Endothelial cell of umbilical vein (primary cell): ENCODE results near the gene ZNF791. TPM values are rescaled to one million over a fixed set of nuclear protein-coding genes. Genes with fewer than 3 reads are reported as not detected.

Source experiments
- BruUV-seq: library from RNA; stranded (reverse); fragments of 400-500 nt; replicated peaks from 2 replicates; lab custom pipeline; 2021; lab: Mats Ljungman, UMichigan
- CTCF ChIA-PET: fragments of 300-600, 350-600 bp; sonication (Branson Sonifier 250); formaldehyde crosslinking; loops from one replicate; lab custom pipeline; 2021; ENCODE audit warnings: antibody characterized with exemption, inconsistent platforms; lab: Charles Lee
- POLR2A ChIA-PET: fragments of 300-600, 350-600 bp; sonication (Branson Sonifier 250); formaldehyde crosslinking; loops from one replicate; lab custom pipeline; 2021; ENCODE audit warnings: antibody characterized with exemption, inconsistent platforms; lab: Charles Lee
- DNase-seq: peaks from one replicate; pipeline ENCODE4 v3.0.0-alpha.2; 2011; ENCODE audit warnings: low read depth, low spot score
- FAIRE-seq: peaks from 2 replicates; lab custom pipeline; 2011; peaks lifted over from hg19 to GRCh38; lab: Jason Lieb, UNC
- H2AFZ ChIP-seq: 2 replicates; pipeline ENCODE4 v1.6.0; 2012; ENCODE audit warnings: low read depth, low read length, control low read depth, inconsistent platforms
- H3K27ac ChIP-seq: 2 replicates; pipeline ENCODE4 v1.5.1; 2011; ENCODE audit warnings: low read depth, mild to moderate bottlenecking, control low read depth, low read length, moderate library complexity; ENCODE audit not compliant: insufficient read depth
- H3K27me3 ChIP-seq, 2 experiments: 2 replicates each; pipeline versions ENCODE4 v1.6.0 to v1.6.1; 2011; ENCODE audit warnings: low read length in 2 of 2, mixed read lengths in 1 of 2; ENCODE audit not compliant: control insufficient read depth in 2 of 2, insufficient read depth in 2 of 2
- H3K36me3 ChIP-seq, 2 experiments: 2 replicates in 1 of 2; 3 replicates in 1 of 2; pipeline ENCODE4 v1.5.1; 2011; ENCODE audit warnings: low read length in 2 of 2, mild to moderate bottlenecking in 1 of 2, moderate library complexity in 1 of 2; ENCODE audit not compliant: control insufficient read depth in 2 of 2, insufficient read depth in 2 of 2; ENCODE audit errors: extremely low read depth in 1 of 2
- H3K4me1 ChIP-seq: 3 replicates; pipeline ENCODE4 v1.5.1; 2011; ENCODE audit warnings: mild to moderate bottlenecking, low read length; ENCODE audit not compliant: control insufficient read depth, insufficient read depth; ENCODE audit errors: extremely low read depth
- H3K4me2 ChIP-seq: 2 replicates; pipeline ENCODE4 v1.6.1; 2011; ENCODE audit warnings: low read length, control low read depth, mixed read lengths; ENCODE audit not compliant: insufficient read depth
- H3K4me3 ChIP-seq, 3 experiments: fragments of 200-600 bp in 1 of 3; sonication (generic), shearing (Covaris generic) in 1 of 3; replicated peaks in 1 of 3; 2 replicates each; pipeline ENCODE4 v1.5.1; 2011 to 2016; ENCODE audit warnings: control low read depth in 3 of 3, low read length in 3 of 3, mild to moderate bottlenecking in 2 of 3, inconsistent platforms in 1 of 3, low read depth in 1 of 3, moderate library complexity in 1 of 3; ENCODE audit not compliant: insufficient read depth in 1 of 3
- H3K79me2 ChIP-seq: 2 replicates; pipeline ENCODE4 v1.6.0; 2012; ENCODE audit warnings: low read length, inconsistent platforms; ENCODE audit not compliant: control insufficient read depth, insufficient read depth
- H3K9ac ChIP-seq: replicated peaks from 2 replicates; pipeline ENCODE3; 2011; ENCODE audit warnings: low read length, control low read depth; ENCODE audit not compliant: insufficient read depth; ENCODE audit errors: extremely low read depth
- H3K9me1 ChIP-seq: replicated peaks from 3 replicates; pipeline ENCODE4 v1.6.0; 2011; ENCODE audit warnings: mild to moderate bottlenecking, low read length; ENCODE audit not compliant: control insufficient read depth, insufficient read depth; ENCODE audit errors: extremely low read depth
- H3K9me3 ChIP-seq: replicated peaks from 2 replicates; pipeline ENCODE4 v1.5.1; 2012; ENCODE audit warnings: low read length, inconsistent platforms; ENCODE audit not compliant: control insufficient read depth, insufficient read depth
- H4K20me1 ChIP-seq: replicated peaks from 2 replicates; pipeline ENCODE3; 2011; ENCODE audit warnings: mild to moderate bottlenecking, low read length; ENCODE audit not compliant: control insufficient read depth, insufficient read depth; ENCODE audit errors: extremely low read depth
- CTCF ChIP-seq, 2 donors: IDR thresholded peaks; 1 replicate in 1 of 2; 2 replicates in 1 of 2; pipeline ENCODE4 v1.5.1; 2011; ENCODE audit warnings: low read length in 2 of 2, mild to moderate bottlenecking in 2 of 2, moderate library complexity in 2 of 2, control low read depth in 1 of 2, inconsistent platforms in 1 of 2, low read depth in 1 of 2; ENCODE audit not compliant: insufficient read depth in 1 of 2; ENCODE audit errors: extremely low read depth in 1 of 2
- EZH2 ChIP-seq: IDR thresholded peaks from 2 replicates; pipeline ENCODE4 v1.6.1; 2012; ENCODE audit warnings: borderline replicate concordance, low read depth, mild to moderate bottlenecking, moderate library complexity, low read length, inconsistent platforms; ENCODE audit not compliant: severe bottlenecking
- FOS ChIP-seq: IDR thresholded peaks from 2 replicates; pipeline ENCODE4 v1.6.1; 2011; ENCODE audit warnings: mild to moderate bottlenecking, low read length, moderate library complexity, borderline replicate concordance; ENCODE audit not compliant: insufficient read depth
- GATA2 ChIP-seq: IDR thresholded peaks from 2 replicates; pipeline ENCODE4 v1.7.0; 2011; ENCODE audit warnings: low read depth, mild to moderate bottlenecking, moderate library complexity, mixed read lengths, low read length; ENCODE audit not compliant: insufficient read length, insufficient read depth
- JUN ChIP-seq: IDR thresholded peaks from 2 replicates; pipeline ENCODE4 v1.6.1; 2011; ENCODE audit warnings: borderline replicate concordance, low read depth; ENCODE audit not compliant: insufficient read length, insufficient read depth
- MAX ChIP-seq: IDR thresholded peaks from 2 replicates; pipeline ENCODE4 v1.6.1; 2011; ENCODE audit not compliant: insufficient read depth, insufficient read length
- MYC ChIP-seq: IDR thresholded peaks from one replicate; pipeline ENCODE4 v1.6.1; 2011; ENCODE audit warnings: mild to moderate bottlenecking, low read depth, low read length
- POLR2A ChIP-seq: IDR thresholded peaks from 2 replicates; pipeline ENCODE4 v1.6.1; 2012; ENCODE audit warnings: low read depth, mild to moderate bottlenecking, control low read depth, low read length
- POLR2AphosphoS5 ChIP-seq: IDR thresholded peaks from 2 replicates; pipeline ENCODE4 v1.6.1; 2012; ENCODE audit warnings: low read depth, mild to moderate bottlenecking, control low read depth, low read length, moderate library complexity; ENCODE audit not compliant: insufficient read depth
- dilution Hi-C: fragments of 300-500 bp; cut with MboI; formaldehyde crosslinking; loops from one replicate; pipeline ENCODE4 v1.15.0; 2019; ENCODE audit warnings: low sequenced_read_pairs; ENCODE audit not compliant: extremely low pct_ligation_motif_present
- intact Hi-C: fragments of 100-400 bp; cut with micrococcal nuclease; formaldehyde crosslinking; loops from one replicate; pipeline ENCODE4 v1.10.0; 2022
- polyA plus RNA-seq, 4 experiments: library from polyadenylated mRNA; depleted of rRNA in 3 of 4; stranded (reverse) in 3 of 4; unstranded in 1 of 4; fragments of >200 nt; gene quantifications; 2 replicates each; pipeline versions ENCODE4 v1.2.1 to v1.2.3, GENCODE V29; 2011 to 2012; ENCODE audit warnings: missing spikeins in 1 of 4
- total RNA-seq: library from RNA; stranded (reverse); gene quantifications from 2 replicates; pipeline ENCODE4 v1.2.3, GENCODE V29; 2021

Gene ZNF791
- total and polyA plus RNA-seq, 2 donors (not counting 3 experiments of a cell fraction or from before 2014, with no cell fraction given): 8.3 to 21.8 TPM

GRCh38 chr19:12668346-12668745 is 57.6 kb downstream of the ZNF791 start:
- H3K9ac ChIP-seq: peak overlapping the region; percentile 90
- BruUV-seq: no TSS peak
- DNase-seq: no peak
- CTCF ChIA-PET: interaction anchor here (1.0 to 1.6 kb wide), 2 partner anchors 17 to 577 kb away, joined by 3 to 5 read pairs; no protein-coding TSS in a partner anchor
- intact Hi-C loops: loop anchor here (5.0 kb wide), 2 partner anchors 506 to 746 kb away; partner anchors contain the start of gene ZNF136
- H3K27me3 ChIP-seq: no peaks in the 10 kb centered on the region
- no peaks in the 10 kb centered on the region for H3K9me3 ChIP-seq
- H3K9me1 ChIP-seq: no peaks in the 10 kb centered on the region
- POLR2A ChIA-PET: no interaction called here
- H3K4me2 ChIP-seq: peak overlapping the region; percentile 78
- H4K20me1 ChIP-seq: no peaks in the 10 kb centered on the region
- TF ChIP-seq CTCF (IDR thresholded peaks at IDR 0.05; ENCODE audit: extremely low read depth in 1 of 2, insufficient read depth in 1 of 2, low read depth in 1 of 2, low read length in 2 of 2): no peak
- TF ChIP-seq JUN: no peak
- no peak for TF ChIP-seq GATA2
- TF ChIP-seq MAX: no peak
- no peak for TF ChIP-seq POLR2AphosphoS5
- no peak for TF ChIP-seq EZH2
- TF ChIP-seq POLR2A: no peak
- no peak for TF ChIP-seq FOS
- no peak for TF ChIP-seq MYC
- FAIRE-seq: no peak
- H3K36me3 ChIP-seq: peaks cover 0 to 8% of the 10 kb centered on the region in 2 experiments
- no peak overlapping the region for H2AFZ ChIP-seq
- H3K4me3 ChIP-seq: peak overlapping the region; percentile 52 to 87 (median 83)
- H3K4me1 ChIP-seq: peaks cover 20% of the 10 kb centered on the region
- H3K27ac ChIP-seq: no peak overlapping the region
- H3K79me2 ChIP-seq: peaks cover 16% of the 10 kb centered on the region
- dilution Hi-C loops: no loop called here
